Upper lobe of right lung (tissue), 1 donor: Measurements from ENCODE around the gene CDKAL1. TPM values are rescaled to one million over a fixed set of nuclear protein-coding genes. Genes with fewer than 3 reads are reported as not detected.
"Not testable (repeated sequence)": the region's sequence is repeated elsewhere in the genome, so short reads cannot be mapped to it uniquely, and the experiment has no call there.

Experiments used
- ATAC-seq: fragments of 200-7000 bp; cut with Tn5 transposase; one replicate; pipeline ENCODE4 v1.9.1; 2020; ENCODE audit warnings: mild to moderate bottlenecking, moderate library complexity
- DNase-seq: peaks from one replicate; pipeline ENCODE4 v3.0.0-alpha.2; 2020
- H3K27ac ChIP-seq: fragments of 200-600 bp; one replicate; pipeline ENCODE4 v1.8.0; 2022
- H3K27me3 ChIP-seq: fragments of 200-600 bp; one replicate; pipeline ENCODE4 v1.8.0; 2022; ENCODE audit warnings: mild to moderate bottlenecking
- H3K36me3 ChIP-seq: fragments of 200-600 bp; one replicate; pipeline ENCODE4 v1.8.0; 2022
- H3K4me1 ChIP-seq: fragments of 200-600 bp; one replicate; pipeline ENCODE4 v1.8.0; 2022
- H3K4me3 ChIP-seq: fragments of 200-600 bp; one replicate; pipeline ENCODE4 v1.8.0; 2022; ENCODE audit warnings: mild to moderate bottlenecking
- H3K9me3 ChIP-seq: fragments of 200-600 bp; one replicate; pipeline ENCODE4 v1.8.0; 2022
- CTCF ChIP-seq: fragments of 200-600 bp; IDR thresholded peaks from one replicate; pipeline ENCODE4 v1.8.0; 2022; ENCODE audit warnings: antibody characterized with exemption
- intact Hi-C: fragments of 100-400 bp; cut with DNase I; formaldehyde crosslinking; loops from one replicate; pipeline ENCODE4 v1.11.0; 2022
- total RNA-seq: library from RNA; stranded (reverse); fragmentation: NEBNext Ultra II Directional; extraction: Animal tissue kit (Norgen Biotek cat#: 25700); gene quantifications from one replicate; pipeline ENCODE4 v1.2.1, GENCODE V29; 2021
- donor health status: DM: no; HTN: yes; CAD: no; lungs with severe emphysema.

CDKAL1 gene
- total RNA-seq, 1 donor from 2014 or later: 16.0 TPM

DNA sequence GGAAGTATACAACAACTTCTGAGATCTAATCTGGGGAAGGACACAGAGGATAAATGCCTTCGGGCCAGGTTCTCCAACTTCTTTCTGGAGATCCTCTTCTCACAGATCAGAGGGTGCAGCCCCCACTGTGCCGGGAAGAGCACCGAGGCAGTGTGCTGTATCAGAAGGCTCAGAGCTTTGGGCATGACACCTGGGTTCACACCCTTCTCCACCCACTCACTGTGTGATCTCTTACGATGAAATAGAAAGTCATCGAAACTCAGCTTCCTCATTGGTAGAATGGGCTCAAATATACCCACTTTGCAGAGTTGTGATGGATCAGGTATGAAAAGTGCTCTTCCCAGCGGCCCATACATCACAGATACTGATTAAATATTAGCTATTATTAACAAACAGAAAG is 711.8 kb downstream of the CDKAL1 start:
- Histone ChIP-seq H3K27ac (no peak overlapping the region), H3K4me3 (no peak overlapping the region), H3K9me3 (no peaks in the 10 kb centered on the region), H3K4me1 (no peaks in the 10 kb centered on the region), H3K27me3 (no peaks in the 10 kb centered on the region), H3K36me3 (no peaks in the 10 kb centered on the region)
- no peak for TF ChIP-seq CTCF
- ATAC-seq (no peak), DNase-seq (no peak)
- intact Hi-C loops: no loop called here

DNA sequence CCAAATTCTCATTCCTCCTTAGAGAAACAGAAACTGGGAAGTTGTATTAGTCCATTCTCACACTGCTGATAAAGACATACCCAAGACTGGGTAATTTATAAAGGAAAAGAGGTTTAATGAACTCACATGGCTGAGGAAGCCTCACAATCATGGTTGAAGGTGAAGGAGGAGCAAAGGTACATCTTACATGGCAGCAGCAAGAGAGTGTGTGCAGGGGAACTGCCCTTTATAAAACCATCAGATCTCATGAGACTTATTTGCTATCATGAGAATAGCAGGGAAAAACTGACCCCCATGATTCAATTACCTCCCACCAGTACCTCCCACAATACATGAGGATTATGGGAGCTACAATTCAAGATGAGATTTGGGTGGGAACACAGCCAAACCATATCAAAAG is 720.2 kb downstream of the CDKAL1 start:
- DNase-seq, intact Hi-C loops, H3K4me3 ChIP-seq, H3K4me1 ChIP-seq, H3K27me3 ChIP-seq, ATAC-seq, H3K9me3 ChIP-seq, H3K36me3 ChIP-seq, H3K27ac ChIP-seq: not testable (repeated sequence)

GRCh38 chr6:21256197-21256596 is 721.9 kb downstream of the CDKAL1 start:
- Histone ChIP-seq H3K4me3 (no peak overlapping the region), H3K36me3 (no peaks in the 10 kb centered on the region), H3K27me3 (no peaks in the 10 kb centered on the region), H3K9me3 (no peaks in the 10 kb centered on the region), H3K27ac (no peak overlapping the region), H3K4me1 (no peaks in the 10 kb centered on the region)
- no peak for TF ChIP-seq CTCF
- intact Hi-C loops: no loop called here
- ATAC-seq: no peak
- DNase-seq: no peak

- no peak overlapping the region for H3K4me3 ChIP-seq
Measured at GRCh38 chr6:21257125-21257524, 722.9 kb downstream of the CDKAL1 start.

DNA sequence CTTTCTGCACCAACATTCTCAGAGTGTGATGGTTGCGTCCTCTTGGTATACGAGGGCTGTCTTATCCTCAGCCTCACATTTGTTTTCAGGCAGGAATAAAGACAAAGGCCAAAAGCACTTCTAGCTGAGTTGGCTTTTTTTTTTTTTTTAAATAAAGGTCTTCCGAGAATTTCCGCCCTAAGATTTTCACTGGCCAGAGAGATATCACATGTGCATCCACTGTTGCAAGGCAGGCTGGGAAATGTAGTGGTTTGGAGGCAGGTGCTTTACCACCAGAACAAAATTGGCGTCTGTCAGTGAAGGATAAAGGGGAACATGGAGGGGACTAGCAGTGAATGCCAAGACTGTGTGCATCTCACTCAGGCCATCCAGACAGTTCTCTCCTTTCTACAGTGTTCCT is 724.4 kb downstream of the CDKAL1 start:
- Histone ChIP-seq H3K36me3 (no peaks in the 10 kb centered on the region), H3K27ac (no peak overlapping the region), H3K27me3 (no peaks in the 10 kb centered on the region), H3K9me3 (no peaks in the 10 kb centered on the region), H3K4me3 (no peak overlapping the region), H3K4me1 (no peaks in the 10 kb centered on the region)
- intact Hi-C loops: no loop called here
- no peak for TF ChIP-seq CTCF
- DNase-seq (no peak), ATAC-seq (no peak)

More at GRCh38 chr6:21257125-21257524, 722.9 kb downstream of the CDKAL1 start:
- no peak for TF ChIP-seq CTCF
- intact Hi-C loops: no loop called here
- Histone ChIP-seq H3K27ac (no peak overlapping the region), H3K9me3 (no peaks in the 10 kb centered on the region), H3K27me3 (no peaks in the 10 kb centered on the region), H3K4me1 (no peaks in the 10 kb centered on the region), H3K36me3 (no peaks in the 10 kb centered on the region)
- ATAC-seq (no peak), DNase-seq (no peak)

DNA sequence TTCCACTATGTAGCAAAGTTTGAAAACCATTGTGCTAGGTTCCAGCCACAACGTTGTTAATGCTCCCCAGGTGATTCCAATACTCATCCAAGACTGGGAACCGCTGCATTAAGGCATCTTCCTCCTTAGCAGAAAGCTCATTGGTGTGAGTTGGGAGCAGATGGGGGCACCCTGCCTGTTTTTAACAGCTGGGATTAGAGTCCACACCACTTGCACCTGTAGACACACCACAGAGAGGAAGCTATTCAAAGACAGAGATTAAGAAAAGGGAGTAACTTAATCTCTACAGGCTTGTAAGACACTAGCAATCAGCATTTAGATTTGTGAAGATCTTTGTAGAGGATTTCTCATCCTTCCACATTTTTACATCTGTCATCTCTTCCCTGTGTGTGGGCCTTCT is 725.4 kb downstream of the CDKAL1 start:
- intact Hi-C loops: no loop called here
- no peak for TF ChIP-seq CTCF
- Histone ChIP-seq H3K27ac (no peak overlapping the region), H3K36me3 (no peaks in the 10 kb centered on the region), H3K4me1 (no peaks in the 10 kb centered on the region), H3K9me3 (no peaks in the 10 kb centered on the region), H3K4me3 (no peak overlapping the region), H3K27me3 (no peaks in the 10 kb centered on the region)
- ATAC-seq (no peak), DNase-seq (no peak)
